Astrocyte of the hippocampus (primary cell): ENCODE results near the gene METAP1.
"Not testable (repeated sequence)": the region's sequence is repeated elsewhere in the genome, so short reads cannot be mapped to it uniquely, and the experiment has no call there.

Experiments
- DNase-seq: peaks from one replicate; pipeline ENCODE4 v3.0.0; 2011; ENCODE audit warnings: low read depth, low spot score

The METAP1 gene

DNA sequence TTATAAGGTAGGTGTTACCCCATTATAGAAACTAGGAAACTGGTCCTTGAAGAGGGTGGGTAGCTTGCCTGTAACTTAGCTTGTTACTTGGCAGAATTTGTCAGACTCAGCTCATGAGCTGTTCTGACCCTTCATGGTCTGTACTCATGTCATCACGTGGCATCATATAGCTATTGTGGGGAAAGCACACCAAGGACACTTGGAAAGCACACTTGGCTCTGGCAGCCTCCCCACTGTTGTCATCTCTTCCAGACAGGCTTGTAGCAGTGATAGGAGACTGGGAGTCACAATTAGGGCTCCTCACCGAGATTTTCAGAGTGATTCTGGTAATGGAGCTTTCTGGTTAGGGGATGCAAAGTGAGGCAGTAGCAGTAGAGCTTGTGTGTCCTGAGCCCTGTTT is 62.7 kb downstream of the METAP1 start:
- no peak for DNase-seq

DNA sequence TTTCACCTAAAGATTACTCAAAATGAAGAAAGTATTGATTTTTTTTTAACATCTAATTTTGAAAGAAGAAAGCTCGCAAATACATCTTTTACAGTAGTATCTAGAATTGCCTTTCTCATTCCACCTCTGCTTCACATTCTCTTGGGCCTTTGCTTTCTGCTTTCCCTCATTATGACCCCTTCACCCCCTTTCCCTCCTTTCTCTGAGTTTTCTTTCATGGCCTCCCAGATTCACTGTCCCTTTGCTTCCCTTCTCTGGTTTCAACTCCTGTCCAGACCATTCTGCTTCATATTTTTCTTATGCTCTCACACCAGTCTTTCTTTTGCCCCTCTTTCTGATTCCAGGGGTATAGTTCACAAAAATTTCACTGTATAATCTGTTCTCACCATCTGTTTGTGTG is 64.0 kb downstream of the METAP1 start:
- peak; percentile 3 for DNase-seq

DNA sequence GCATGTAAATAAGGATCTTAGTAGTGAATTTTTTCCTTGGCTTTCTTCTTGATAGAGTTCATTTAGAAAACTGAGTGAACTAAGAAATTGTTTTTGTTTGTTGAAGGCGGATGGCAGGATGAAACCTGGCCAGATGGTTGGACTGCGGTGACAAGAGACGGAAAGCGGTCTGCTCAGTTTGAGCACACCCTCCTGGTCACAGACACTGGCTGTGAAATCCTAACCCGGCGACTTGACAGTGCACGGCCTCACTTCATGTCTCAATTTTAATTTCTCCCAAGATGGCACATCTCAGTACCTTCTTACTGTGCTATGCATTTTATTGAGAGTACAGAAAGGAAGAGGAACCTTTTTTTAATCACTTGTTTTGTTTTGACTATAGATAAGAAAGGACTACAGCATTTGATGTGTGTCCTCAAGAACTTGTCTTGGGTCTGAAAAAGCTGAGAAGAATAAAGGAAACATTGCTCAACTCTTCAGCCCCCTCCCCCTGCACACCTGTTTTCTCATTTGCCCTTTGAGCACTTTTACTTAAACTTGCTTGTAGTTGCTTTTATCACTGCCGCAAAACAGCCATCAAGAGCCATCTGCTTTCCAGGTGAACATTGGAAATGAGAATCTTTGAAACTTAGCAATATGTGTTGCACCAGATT is 65.7 kb downstream of the METAP1 start:
- DNase-seq, result peak; percentile 5

DNA sequence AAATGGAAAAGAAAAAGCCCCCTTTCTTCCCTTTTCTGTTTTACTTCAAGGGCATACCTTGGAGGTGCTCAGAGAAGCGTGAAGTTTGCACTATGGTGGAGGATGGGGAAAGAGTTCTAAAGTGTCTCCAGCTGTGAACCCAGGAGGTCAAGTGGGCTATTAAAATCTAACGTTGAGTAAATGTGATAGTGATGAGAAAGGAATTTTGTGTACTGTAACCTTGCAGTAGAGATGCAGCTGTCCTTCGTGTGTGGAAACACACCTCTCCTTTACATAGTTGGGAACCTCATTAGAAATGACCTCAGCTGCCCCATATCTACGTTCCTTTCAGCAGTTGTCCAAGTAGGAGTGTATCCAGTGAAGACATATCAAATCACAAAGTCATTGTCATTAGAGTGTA is 66.6 kb downstream of the METAP1 start:
- DNase-seq, result no peak

DNA sequence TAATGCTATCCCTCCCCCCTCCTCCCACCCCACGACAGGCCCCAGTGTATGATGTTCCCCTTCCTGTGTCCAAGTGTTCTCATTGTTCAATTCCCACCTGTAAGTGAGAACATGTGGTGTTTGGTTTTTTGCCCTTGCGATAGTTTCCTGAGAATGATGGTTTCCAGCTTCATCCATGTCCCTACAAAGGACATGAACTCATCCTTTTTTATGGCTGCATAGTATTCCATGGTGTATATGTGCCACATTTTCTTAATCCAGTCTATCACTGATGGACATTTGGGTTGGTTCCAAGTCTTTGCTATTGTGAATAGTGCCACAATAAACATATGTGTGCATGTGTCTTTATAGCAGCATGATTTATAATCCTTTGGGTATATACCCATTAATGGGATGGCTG is 70.0 kb downstream of the METAP1 start:
- not testable (repeated sequence) for DNase-seq

DNA sequence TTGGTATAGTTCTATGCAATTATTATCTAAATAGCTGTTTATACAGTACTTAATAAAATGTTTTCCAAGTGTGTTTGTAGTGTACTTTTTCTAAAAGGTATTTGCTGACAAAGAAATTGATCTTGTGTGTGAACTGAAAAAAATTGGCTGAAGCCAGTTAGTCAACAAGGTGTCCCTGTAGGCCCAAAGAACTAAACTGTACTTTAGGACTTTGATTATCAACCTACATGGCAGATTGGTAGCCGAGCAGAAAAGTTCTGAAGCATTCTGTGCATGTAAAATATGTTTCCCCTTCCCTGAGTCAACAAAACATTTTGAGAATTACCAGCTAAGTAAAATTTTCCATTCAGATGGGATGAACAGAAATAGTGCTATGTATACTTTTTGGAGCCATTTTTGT is 72.1 kb downstream of the METAP1 start:
- no peak for DNase-seq

DNA sequence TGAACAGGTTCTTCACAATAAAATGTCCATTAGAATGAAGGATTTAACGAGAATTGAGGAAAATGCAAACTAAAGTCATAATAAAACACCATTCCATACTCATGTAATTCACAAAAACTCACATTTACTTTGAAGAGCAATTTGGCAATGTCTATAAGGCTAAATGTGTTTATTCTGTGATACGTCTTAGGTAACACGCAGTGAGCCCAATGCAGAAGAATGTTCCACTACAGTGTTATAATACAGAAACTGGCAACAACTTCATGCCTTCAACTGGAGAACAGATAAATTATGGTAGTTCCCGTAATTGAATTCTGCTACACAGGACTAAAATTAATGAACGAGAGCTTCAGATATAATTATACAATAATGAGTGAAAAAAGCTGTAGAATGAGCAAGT is 75.6 kb downstream of the METAP1 start:
- no peak for DNase-seq

DNA sequence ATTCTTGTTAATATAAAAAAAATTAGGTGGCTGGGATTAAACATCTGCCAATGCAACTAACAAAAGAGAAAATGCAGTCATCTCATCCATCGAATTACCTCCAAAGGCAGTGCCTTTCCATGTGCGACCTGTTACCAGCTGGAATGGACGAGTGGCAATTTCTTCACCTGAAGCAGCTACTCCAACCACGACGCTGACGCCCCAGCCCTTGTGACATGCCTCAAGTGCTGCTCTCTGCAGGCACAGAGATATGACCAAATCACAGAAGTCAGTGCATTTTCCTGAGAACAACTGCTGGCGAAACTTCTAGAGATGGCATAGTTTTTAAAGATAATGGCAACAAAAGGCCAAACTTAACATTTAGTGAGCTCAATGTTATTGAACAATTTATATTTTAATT is 79.3 kb downstream of the METAP1 start:
- no peak for DNase-seq

DNA sequence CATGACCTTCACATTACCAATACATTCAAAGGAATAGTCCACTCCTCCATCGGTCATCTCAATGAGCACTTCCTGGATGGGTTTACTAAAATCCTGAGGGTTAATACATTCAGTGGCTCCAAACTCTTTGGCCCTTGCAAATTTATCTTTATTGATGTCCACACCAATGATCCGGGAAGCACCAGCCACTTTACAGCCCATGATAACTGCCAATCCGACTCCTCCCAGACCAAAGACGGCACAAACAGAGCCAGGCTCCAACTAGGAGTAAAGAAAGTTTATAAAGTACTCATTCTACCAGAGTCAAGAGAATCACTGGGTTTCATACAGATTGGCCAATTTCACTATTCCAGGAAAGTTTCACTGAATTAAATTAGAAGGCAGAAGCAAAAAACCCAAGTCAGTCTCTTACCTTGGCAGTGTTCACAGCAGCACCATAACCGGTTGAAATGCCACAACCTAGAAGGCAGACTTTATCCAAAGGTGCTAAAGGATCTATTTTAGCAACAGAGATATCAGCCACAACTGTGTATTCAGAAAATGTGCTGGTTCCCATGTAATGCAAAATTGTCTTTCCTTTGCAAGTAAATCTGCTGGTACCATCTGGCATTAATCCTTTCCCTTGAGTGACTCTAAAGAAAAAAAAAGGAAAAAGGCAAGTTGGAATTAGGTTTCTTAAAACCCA is 80.9 kb downstream of the METAP1 start:
- DNase-seq, result no peak

DNA sequence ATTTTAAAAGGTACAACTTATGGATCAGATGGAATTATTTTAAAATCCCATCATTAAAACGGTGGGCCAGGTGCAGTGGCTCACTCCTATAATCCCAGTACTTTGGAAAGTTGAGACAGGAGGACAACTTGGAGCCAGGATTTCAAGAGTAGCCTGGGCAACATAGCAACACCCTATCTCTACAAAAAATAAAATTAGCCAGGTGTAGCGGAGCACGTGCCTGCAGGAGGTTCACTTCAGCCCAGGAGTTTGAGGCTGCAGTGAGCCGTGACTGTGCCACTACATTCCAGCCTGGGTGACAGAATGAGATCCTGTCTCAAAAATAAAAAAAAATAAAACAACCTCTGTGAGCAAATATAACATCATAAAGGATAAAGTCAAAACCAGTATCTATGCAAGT is 81.7 kb downstream of the METAP1 start:
- DNase-seq, result no peak

DNA sequence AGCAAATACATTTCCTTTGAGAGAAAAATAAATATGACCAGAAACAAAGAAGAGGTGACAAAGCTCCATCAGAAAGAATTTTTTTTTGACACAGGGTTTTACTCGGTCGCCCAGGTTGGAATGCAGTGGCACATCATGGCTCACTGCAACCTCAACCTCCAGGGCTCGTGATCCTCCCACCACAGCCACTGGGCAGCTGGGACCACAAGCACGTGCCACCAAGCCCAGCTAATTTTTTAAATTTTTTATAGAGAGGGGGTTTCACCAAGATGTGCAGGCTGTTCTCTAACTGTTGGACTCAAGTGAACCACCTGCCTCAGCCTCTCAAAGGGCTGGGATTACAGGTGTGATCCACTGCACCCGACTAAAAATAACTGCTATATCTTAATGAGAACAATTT is 82.8 kb downstream of the METAP1 start:
- no peak for DNase-seq

DNA sequence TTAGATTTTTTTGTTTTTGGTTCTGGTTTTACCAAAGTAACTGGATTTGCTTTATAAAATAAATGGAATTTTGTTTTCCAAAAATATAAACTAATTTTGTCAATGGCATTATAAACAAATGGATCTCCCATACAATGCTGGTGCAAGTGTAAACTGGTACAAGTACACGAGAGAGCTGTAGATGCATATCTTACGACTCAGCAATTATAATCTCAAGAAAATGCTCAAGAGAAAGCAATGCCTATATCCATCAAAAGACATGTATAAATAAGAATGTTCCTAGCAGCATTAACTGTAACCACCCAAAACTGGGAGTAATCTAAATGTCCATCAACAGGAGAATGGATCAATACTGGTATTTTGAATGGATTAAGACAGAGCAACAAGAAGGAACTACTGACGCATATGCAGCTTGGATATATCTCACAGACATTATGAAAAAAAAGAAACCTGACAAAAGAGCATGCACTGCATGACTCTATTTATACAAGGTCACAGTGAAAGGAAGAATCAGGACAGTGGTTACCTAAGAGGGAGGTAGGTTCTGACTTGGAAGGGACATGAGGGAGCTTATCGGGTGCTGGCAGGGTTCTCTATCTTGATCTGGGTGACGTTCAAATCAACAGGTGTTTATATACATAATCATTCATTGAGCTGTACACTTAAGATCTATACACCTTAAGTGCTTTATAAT is 83.6 kb downstream of the METAP1 start:
- DNase-seq, result no peak

DNA sequence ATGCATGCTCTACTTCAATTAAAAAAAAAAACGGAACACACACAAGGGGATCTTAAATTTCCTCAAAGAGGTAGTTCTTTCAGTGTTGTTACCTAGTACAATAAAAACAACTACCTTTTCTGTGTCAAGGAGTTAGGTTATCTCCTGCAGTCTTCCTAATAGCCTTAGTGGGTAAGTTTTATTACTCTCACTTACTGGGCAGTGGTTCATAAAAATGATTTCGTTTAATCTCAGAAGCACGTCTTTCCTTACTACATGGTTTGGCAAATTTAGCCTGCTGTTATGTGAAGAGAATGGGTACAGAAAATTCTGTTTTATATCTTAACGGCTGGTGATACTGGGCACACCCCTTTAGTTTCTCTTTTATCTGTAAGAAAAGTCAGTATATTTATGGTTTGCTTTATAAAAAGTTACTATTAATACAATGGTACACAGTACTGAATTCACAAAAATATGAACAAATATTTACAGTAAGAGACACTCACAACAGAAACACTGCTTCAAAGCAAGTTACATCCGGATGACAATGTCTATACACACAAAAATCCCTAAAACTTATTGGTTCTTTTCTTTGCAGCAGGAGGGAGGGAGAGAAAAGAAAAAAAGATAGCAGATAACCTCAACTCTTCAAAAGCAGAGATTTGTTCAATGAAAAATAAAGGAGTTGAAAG is 84.2 kb downstream of the METAP1 start:
- no peak for DNase-seq

DNA sequence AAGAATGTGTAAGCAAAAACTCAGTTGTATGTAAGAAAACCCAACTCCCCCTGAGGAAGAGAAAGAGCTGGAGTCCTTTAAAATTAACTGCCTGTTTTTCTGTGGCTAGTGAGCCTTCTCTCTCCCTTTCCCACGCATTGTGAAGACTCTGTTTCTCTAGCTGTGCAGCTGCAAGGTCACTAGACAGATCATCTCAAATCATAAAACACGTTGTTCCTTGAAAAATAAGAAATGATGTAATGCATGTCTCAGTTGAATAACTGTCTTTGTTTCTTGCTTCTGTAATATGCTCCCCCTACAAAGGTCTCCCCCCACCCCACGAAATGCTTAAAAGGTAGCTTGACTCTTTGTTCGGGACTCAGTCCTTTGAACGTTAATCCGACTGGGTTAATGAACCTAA is 85.3 kb downstream of the METAP1 start:
- not testable (repeated sequence) for DNase-seq

DNA sequence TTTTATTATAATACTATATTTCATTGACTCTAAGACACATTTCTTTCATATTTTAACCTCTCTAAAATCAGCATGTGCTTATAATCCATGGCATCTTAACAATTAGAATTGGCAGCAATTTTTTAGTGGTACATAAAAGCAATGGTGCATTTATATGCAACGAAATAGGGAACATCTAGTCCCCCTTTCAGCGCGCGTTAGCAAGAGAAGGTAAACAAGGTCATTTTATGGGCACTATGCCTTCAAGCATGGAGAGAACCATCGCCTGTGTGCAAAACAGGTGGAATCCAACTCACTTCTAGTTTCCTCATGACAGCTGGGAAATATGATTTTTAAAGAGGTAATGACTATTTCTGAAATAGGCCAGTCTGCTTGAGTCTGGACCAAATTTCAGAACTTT is 86.7 kb downstream of the METAP1 start:
- no peak for DNase-seq

DNA sequence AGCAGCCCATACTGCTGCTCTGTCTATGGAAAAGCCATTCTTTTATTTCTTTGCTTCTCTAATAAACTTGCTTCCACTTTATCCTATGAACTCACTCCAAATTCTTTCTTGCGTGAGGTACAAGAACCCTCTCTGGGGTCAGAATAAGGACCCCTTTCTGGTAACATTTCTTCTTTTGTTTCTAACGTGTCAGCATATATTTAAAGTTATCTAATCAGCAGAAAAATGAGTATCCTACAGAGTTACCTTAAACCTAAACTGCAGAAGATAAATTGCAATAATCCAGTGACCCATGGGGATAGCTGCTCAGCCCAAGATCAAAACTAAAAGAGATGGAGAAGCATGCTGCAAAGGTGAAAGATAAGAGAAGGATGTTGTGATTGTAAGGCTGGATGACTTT is 89.1 kb downstream of the METAP1 start:
- no peak for DNase-seq

DNA sequence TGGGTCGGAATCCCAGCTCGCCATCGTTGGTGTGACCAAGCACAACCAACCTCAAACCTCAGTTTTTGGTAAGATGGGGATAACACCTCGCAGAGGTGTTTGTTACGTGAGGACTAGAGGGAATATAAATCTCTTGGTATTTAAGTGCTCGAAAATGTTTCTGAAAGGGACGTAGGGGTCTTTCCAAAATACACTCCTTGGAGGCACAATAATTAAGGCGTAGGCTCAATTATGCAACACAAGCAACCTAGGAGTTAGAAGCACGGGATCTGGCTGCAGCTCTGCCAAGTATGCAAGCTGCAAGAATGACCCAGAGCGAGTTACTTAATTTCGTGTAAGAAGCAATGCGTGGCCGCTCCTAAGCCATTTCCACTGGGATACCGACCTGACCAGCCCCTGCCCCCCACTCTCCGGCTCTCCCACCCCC is 92.5 kb downstream of the METAP1 start:
- peak; percentile 68 for DNase-seq

DNA sequence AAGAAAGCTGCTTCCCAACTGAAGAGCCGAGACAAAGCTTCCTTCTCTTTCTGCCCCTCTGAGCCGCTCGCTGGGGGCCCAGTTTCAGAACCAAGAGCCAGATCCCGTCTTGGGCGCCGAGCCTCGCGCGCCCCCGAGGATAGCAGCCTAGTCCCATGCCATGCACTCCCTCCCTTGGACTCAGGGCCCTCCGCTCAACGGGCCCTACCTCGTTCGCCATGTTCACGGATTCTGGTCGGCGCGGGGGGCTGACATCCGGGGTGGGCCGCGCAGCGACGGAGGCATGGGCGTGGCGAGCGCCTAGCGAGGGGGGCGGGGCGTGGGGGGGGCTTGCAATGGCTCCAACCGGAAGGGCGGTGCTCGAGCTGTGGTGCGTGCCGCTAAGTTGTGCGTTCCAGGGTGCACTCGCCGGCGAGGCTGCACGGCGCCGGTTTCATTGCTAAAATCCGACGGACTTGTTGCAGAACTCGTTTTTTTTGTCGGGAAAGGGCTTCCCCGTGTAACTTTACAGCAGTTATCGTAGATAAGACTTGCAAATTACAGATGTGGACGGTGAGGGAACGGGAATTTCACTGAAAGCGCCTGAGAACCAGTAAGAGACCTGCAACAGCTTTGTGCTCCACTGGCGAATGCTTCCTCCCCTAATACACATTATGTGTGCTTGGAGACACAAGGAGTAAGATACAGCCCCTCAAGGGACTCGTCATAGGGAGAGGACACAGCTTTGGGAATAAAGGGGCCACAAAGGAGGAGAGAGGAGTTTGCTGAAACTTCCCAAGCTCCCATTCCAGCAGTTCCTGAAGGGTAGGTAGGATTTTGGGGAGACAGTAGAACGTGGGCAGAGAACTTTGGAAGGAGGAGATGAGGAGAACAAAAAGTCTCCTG is 93.2 kb downstream of the METAP1 start, which contains the start of gene ADH5:
Gene ADH5, minus strand, starts transcription at position 308 of the 885 bp plus-strand sequence. Its CDS starts 88 bp downstream, at position 220.
- peak; percentile 94 for DNase-seq

DNA sequence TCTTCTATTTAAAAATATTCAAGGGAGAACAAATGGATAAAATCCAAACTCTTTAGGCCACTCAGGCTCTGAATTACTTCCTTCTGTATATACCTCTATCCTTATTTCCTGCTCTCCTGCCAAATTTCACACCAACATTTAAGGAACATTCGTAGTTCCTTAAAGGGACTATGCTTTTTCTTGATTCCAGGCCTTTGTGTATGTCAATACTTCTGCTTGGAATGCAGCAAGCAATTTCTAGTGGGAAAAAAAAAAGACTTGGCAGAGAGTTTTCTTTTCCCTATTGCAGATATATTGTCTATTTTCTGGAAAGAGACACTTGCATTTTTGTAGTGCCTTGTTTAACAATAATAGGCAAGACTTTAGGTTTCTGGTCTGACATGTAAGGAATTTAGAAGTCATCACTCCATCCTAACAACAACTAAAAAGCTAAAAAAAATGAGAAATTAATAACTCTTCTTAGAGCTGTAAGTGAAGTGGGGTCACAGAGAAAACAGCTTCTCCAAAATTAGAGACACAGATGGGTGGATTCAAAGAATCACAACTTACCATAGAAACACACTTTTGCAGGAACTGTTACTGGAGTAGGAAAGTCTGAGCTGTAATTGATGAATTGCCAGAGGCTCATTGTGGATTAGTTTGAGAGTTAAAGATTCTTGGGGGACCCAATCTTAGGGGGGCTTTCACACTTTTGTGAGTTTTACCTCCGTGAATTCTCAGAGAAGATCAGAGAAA is 95.1 kb downstream of the METAP1 start:
- peak; percentile 46 for DNase-seq

DNA sequence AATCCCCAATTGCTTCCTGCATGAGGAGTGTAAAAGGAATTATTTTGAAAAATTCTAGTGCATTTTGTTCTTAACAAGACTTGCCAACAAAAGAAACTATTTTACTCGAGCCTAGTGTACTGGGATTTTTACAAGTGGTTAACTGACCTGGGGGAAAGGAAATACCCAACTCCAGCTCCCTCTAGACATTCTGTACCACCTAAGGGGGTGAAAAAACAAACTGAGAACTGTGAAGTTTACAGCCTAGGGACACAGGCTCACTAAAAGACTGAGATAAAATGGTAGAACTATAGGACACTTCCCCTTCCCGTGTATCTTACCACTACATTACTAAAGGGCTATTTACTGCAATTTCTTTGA is 95.7 kb downstream of the METAP1 start:
- peak; percentile 55 for DNase-seq

DNA sequence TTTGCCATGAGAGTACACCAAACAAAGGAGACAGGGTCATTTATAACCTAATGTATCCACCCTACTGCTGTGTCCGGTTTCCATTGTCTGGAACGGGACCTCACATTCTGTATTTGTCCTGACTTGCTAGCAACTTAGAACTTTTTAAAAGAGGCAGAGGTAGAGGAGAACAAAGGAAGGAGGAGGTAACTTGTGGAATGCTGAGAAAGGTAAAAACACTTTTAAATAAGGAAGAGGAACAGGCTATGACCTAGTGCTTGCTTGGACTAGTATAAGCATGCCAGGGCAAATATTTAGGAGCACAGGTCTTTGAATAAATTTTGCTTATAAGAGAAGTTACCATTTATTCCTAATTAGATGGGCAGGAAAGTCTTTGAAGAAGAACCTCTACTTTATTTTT is 96.3 kb downstream of the METAP1 start:
- DNase-seq, result not testable (repeated sequence)
